ENCODE results near the gene CTTNBP2NL. TPM values are rescaled to one million over a fixed set of nuclear protein-coding genes. Genes with fewer than 3 reads are reported as not detected.
"Not testable (repeated sequence)": the region's sequence is repeated elsewhere in the genome, so short reads cannot be mapped to it uniquely, and the experiment has no call there.

The CTTNBP2NL gene
- total RNA-seq, 2 donors from 2014 or later = 0.67 to 1.8 TPM

- peaks cover 42 to 59% of the 10 kb centered on the region in 2 donors for H3K27me3 Mint-ChIP-seq
- H3K4me3 Mint-ChIP-seq = no peak overlapping the region
- DNase-seq (ENCODE audit: low spot score) (no peak), ATAC-seq (no peak)
- H3K9me3 Mint-ChIP-seq = no peaks in the 10 kb centered on the region
- H3K27ac Mint-ChIP-seq = no peak overlapping the region
- peaks cover 6% of the 10 kb centered on the region for H3K36me3 Mint-ChIP-seq
- H3K4me1 Mint-ChIP-seq (ENCODE audit: low read depth in 2 of 2) = peaks cover 4 to 6% of the 10 kb centered on the region in 2 donors
These were observed 75.0 kb downstream of the CTTNBP2NL start for GRCh38 chr1:112470966-112471365.

GRCh38 chr1:112472142-112472541, 76.1 kb downstream of the CTTNBP2NL start:
- Mint-ChIP-seq H3K4me3 (no peak overlapping the region), H3K4me1 (ENCODE audit: low read depth in 2 of 2) (no peaks in the 10 kb centered on the region), H3K27ac (no peak overlapping the region), H3K36me3 (peaks cover 11% of the 10 kb centered on the region), H3K27me3 (peaks cover 36 to 62% of the 10 kb centered on the region in 2 donors), H3K9me3 (peaks cover 4% of the 10 kb centered on the region)
- ATAC-seq = no peak
- no peak for DNase-seq (ENCODE audit: low spot score)

GRCh38 chr1:112477550-112477949, 81.5 kb downstream of the CTTNBP2NL start:
- no peak overlapping the region for H3K4me3 Mint-ChIP-seq
- H3K27me3 Mint-ChIP-seq = peaks cover 20 to 48% of the 10 kb centered on the region in 2 donors
- no peak for DNase-seq (ENCODE audit: low spot score)
- H3K36me3 Mint-ChIP-seq = peaks cover 25% of the 10 kb centered on the region
- H3K27ac Mint-ChIP-seq = no peak overlapping the region
- H3K4me1 Mint-ChIP-seq (ENCODE audit: low read depth in 2 of 2) = no peaks in the 10 kb centered on the region
- peaks cover 8% of the 10 kb centered on the region for H3K9me3 Mint-ChIP-seq
- no peak for ATAC-seq

- no peak for ATAC-seq
- H3K27me3 Mint-ChIP-seq = peaks cover 16 to 49% of the 10 kb centered on the region in 2 donors
- peaks cover 25% of the 10 kb centered on the region for H3K36me3 Mint-ChIP-seq
These were observed 82.3 kb downstream of the CTTNBP2NL start for GRCh38 chr1:112478314-112478713.

GRCh38 chr1:112486063-112486462, 90.0 kb downstream of the CTTNBP2NL start:
- H3K4me1 Mint-ChIP-seq (ENCODE audit: low read depth in 2 of 2); H3K4me3 Mint-ChIP-seq; H3K9me3 Mint-ChIP-seq; DNase-seq (ENCODE audit: low spot score); H3K27ac Mint-ChIP-seq; ATAC-seq; H3K36me3 Mint-ChIP-seq: not testable (repeated sequence)
- H3K27me3 Mint-ChIP-seq = peaks cover 11 to 20% of the 10 kb centered on the region in 2 donors

More at GRCh38 chr1:112478314-112478713, 82.3 kb downstream of the CTTNBP2NL start:
- Mint-ChIP-seq H3K4me1 (ENCODE audit: low read depth in 2 of 2) (no peaks in the 10 kb centered on the region), H3K4me3 (no peak overlapping the region), H3K9me3 (peaks cover 8% of the 10 kb centered on the region), H3K27ac (no peak overlapping the region)
- DNase-seq (ENCODE audit: low spot score) = no peak

GRCh38 chr1:112487686-112488085, 91.7 kb downstream of the CTTNBP2NL start:
- not testable (repeated sequence) for H3K9me3 Mint-ChIP-seq; DNase-seq (ENCODE audit: low spot score); H3K27ac Mint-ChIP-seq; H3K4me1 Mint-ChIP-seq (ENCODE audit: low read depth in 2 of 2); H3K36me3 Mint-ChIP-seq; H3K4me3 Mint-ChIP-seq; ATAC-seq
- H3K27me3 Mint-ChIP-seq = peaks cover 17 to 20% of the 10 kb centered on the region in 2 donors

- Mint-ChIP-seq H3K9me3 (no peaks in the 10 kb centered on the region), H3K4me1 (ENCODE audit: low read depth in 2 of 2) (no peaks in the 10 kb centered on the region), H3K27ac (no peak overlapping the region), H3K4me3 (no peak overlapping the region), H3K36me3 (no peaks in the 10 kb centered on the region), H3K27me3 (peaks cover 18 to 20% of the 10 kb centered on the region in 2 donors)
- no peak for ATAC-seq
- DNase-seq (ENCODE audit: low spot score) = no peak
These were observed 92.1 kb downstream of the CTTNBP2NL start for GRCh38 chr1:112488141-112488540.

GRCh38 chr1:112492076-112492475, 96.1 kb downstream of the CTTNBP2NL start:
- Mint-ChIP-seq H3K4me1 (ENCODE audit: low read depth in 2 of 2) (no peaks in the 10 kb centered on the region), H3K36me3 (no peaks in the 10 kb centered on the region), H3K27me3 (peaks cover 29 to 31% of the 10 kb centered on the region in 2 donors), H3K9me3 (no peaks in the 10 kb centered on the region), H3K4me3 (no peak overlapping the region), H3K27ac (no peak overlapping the region)
- DNase-seq (ENCODE audit: low spot score) (no peak), ATAC-seq (no peak)

- H3K36me3 Mint-ChIP-seq = no peaks in the 10 kb centered on the region
- DNase-seq (ENCODE audit: low spot score) = no peak
- H3K27ac Mint-ChIP-seq = no peak overlapping the region
- peak overlapping the region; percentile 3 for H3K4me3 Mint-ChIP-seq
- ATAC-seq = no peak
- no peaks in the 10 kb centered on the region for H3K4me1 Mint-ChIP-seq (ENCODE audit: low read depth in 2 of 2)
- H3K27me3 Mint-ChIP-seq = peaks cover 37 to 43% of the 10 kb centered on the region in 2 donors
- no peaks in the 10 kb centered on the region for H3K9me3 Mint-ChIP-seq
These were observed 97.3 kb downstream of the CTTNBP2NL start for GRCh38 chr1:112493351-112493750.

- Mint-ChIP-seq H3K9me3 (no peaks in the 10 kb centered on the region), H3K36me3 (no peaks in the 10 kb centered on the region), H3K27ac (no peak overlapping the region), H3K27me3 (peaks cover 43 to 57% of the 10 kb centered on the region in 2 donors), H3K4me3 (no peak overlapping the region), H3K4me1 (ENCODE audit: low read depth in 2 of 2) (no peaks in the 10 kb centered on the region)
- no peak for DNase-seq (ENCODE audit: low spot score)
- no peak for ATAC-seq
These were observed 100.3 kb downstream of the CTTNBP2NL start for GRCh38 chr1:112496290-112496689.

- Mint-ChIP-seq H3K36me3 (no peaks in the 10 kb centered on the region), H3K9me3 (no peaks in the 10 kb centered on the region), H3K4me3 (no peak overlapping the region), H3K27ac (no peak overlapping the region), H3K4me1 (ENCODE audit: low read depth in 2 of 2) (peaks cover 0 to 1% of the 10 kb centered on the region in 2 donors), H3K27me3 (peaks cover 48 to 74% of the 10 kb centered on the region in 2 donors)
- ATAC-seq = peak; percentile 44 to 64
- DNase-seq (ENCODE audit: low spot score) = no peak
These were observed 106.0 kb downstream of the CTTNBP2NL start for GRCh38 chr1:112501810-112502641.

- H3K27ac Mint-ChIP-seq = no peak overlapping the region
- H3K9me3 Mint-ChIP-seq = no peaks in the 10 kb centered on the region
- no peak overlapping the region for H3K4me3 Mint-ChIP-seq
- H3K36me3 Mint-ChIP-seq = no peaks in the 10 kb centered on the region
- no peak for ATAC-seq
- peaks cover 46 to 69% of the 10 kb centered on the region in 2 donors for H3K27me3 Mint-ChIP-seq
- peaks cover 0 to 4% of the 10 kb centered on the region in 2 donors for H3K4me1 Mint-ChIP-seq (ENCODE audit: low read depth in 2 of 2)
- no peak for DNase-seq (ENCODE audit: low spot score)
These were observed 106.8 kb downstream of the CTTNBP2NL start for GRCh38 chr1:112502826-112503225.

- no peak overlapping the region for H3K4me3 Mint-ChIP-seq
- H3K36me3 Mint-ChIP-seq = no peaks in the 10 kb centered on the region
- ATAC-seq (no peak), DNase-seq (ENCODE audit: low spot score) (no peak)
- H3K9me3 Mint-ChIP-seq = no peaks in the 10 kb centered on the region
- peaks cover 37 to 56% of the 10 kb centered on the region in 2 donors for H3K27me3 Mint-ChIP-seq
- no peak overlapping the region for H3K27ac Mint-ChIP-seq
- H3K4me1 Mint-ChIP-seq (ENCODE audit: low read depth in 2 of 2) = peaks cover 0 to 8% of the 10 kb centered on the region in 2 donors
These were observed 108.1 kb downstream of the CTTNBP2NL start for GRCh38 chr1:112504001-112504660.

Data from natural killer cell treated with Interleukin-12 subunit alpha and Interleukin-12 subunit beta and Interleukin-15 and Interleukin-18, amount 100 ng/mL, for 72 hours (primary cell).